HCT116 (cell line): ENCODE measurements around the gene HPCAL1. TPM values are rescaled to one million over a fixed set of nuclear protein-coding genes. Genes with fewer than 3 reads are reported as not detected.

Experiments used
- ATAC-seq: fragments of 200-7000 bp; cut with Tn5 transposase; 2 replicates; pipeline ENCODE4 v1.9.1; 2020; ENCODE audit warnings: mild to moderate bottlenecking, moderate library complexity
- BruUV-seq: library from RNA; stranded (reverse); fragments of 400-500 nt; replicated peaks from 2 replicates; lab custom pipeline; 2021; lab: Mats Ljungman, UMichigan
- CTCF ChIA-PET: fragments of 300-600 bp; sonication (Branson Sonifier 250); formaldehyde crosslinking; loops from one replicate; lab custom pipeline; 2021; ENCODE audit warnings: antibody characterized with exemption; lab: Charles Lee
- POLR2A ChIA-PET: fragments of 300-600, 350-600 bp; sonication (Branson Sonifier 250); formaldehyde crosslinking; loops from one replicate; lab custom pipeline; 2021; ENCODE audit warnings: antibody characterized with exemption; lab: Charles Lee
- RAD21 ChIA-PET, 2 experiments: fragments of 300-600 bp; sonication (Branson Sonifier 250); formaldehyde crosslinking; loops; one replicate each; lab custom pipeline; 2023; ENCODE audit warnings: low total read pairs in 2 of 2; ENCODE audit not compliant: uncharacterized antibody in 2 of 2, unreplicated experiment in 2 of 2, low non-redundant PET in 1 of 2; lab: Charles Lee
- DNase-seq: peaks from one replicate; pipeline ENCODE4 v3.0.0-alpha.2; 2010; ENCODE audit warnings: low read depth, low spot score
- H2AFZ ChIP-seq: fragments of 200-600 bp; shearing (Covaris generic), sonication (generic); 2 replicates; pipeline ENCODE4 v1.6.1; 2017; ENCODE audit warnings: low read depth, mixed run types, mixed read lengths, antibody characterized with exemption, low read length; ENCODE audit not compliant: poor library complexity, severe bottlenecking
- H3K27ac ChIP-seq: 2 replicates; pipeline ENCODE4 v1.5.1; 2012; ENCODE audit warnings: low read depth, low read length
- H3K27me3 ChIP-seq: fragments of 200-600 bp; sonication (generic); 2 replicates; pipeline ENCODE4 v1.6.1; 2016; ENCODE audit warnings: mixed run types, low read length, mixed read lengths; ENCODE audit not compliant: insufficient read depth
- H3K36me3 ChIP-seq, 2 experiments: fragments of 200-500 bp in 1 of 2; fragments of 200-600 bp in 1 of 2; sonication (Bioruptor generic) in 1 of 2; sonication (generic) in 1 of 2; 2 replicates each; pipeline versions ENCODE4 v1.5.1 to v1.6.1; 2014 to 2016; ENCODE audit warnings: low read length in 2 of 2, inconsistent platforms in 1 of 2, mixed read lengths in 1 of 2, mixed run types in 1 of 2; ENCODE audit not compliant: insufficient read depth in 2 of 2, control insufficient read depth in 1 of 2
- H3K4me1 ChIP-seq, 2 experiments: fragments of 200-600 bp in 1 of 2; sonication (generic) in 1 of 2; 2 replicates each; pipeline versions ENCODE4 v1.5.1 to v1.6.1; 2012 to 2017; ENCODE audit warnings: low read length in 2 of 2, inconsistent platforms in 1 of 2, mild to moderate bottlenecking in 1 of 2, mixed read lengths in 1 of 2, mixed run types in 1 of 2, moderate library complexity in 1 of 2; ENCODE audit not compliant: insufficient read depth in 2 of 2, control insufficient read depth in 1 of 2
- H3K4me2 ChIP-seq: fragments of 200-600 bp; sonication (generic); 2 replicates; pipeline ENCODE4 v1.6.1; 2017; ENCODE audit warnings: mixed run types, low read length, mixed read lengths
- H3K4me3 ChIP-seq, 2 experiments: fragments of 200-600 bp in 1 of 2; sonication (generic) in 1 of 2; replicated peaks in 1 of 2; 2 replicates each; pipeline ENCODE4 v1.5.1; 2011 to 2016; ENCODE audit warnings: low read length in 2 of 2, control low read depth in 1 of 2, low read depth in 1 of 2, mild to moderate bottlenecking in 1 of 2, mixed read lengths in 1 of 2, mixed run types in 1 of 2
- H3K79me2 ChIP-seq: fragments of 200-600 bp; sonication (generic); 2 replicates; pipeline ENCODE4 v1.6.1; 2017; ENCODE audit warnings: mild to moderate bottlenecking, mixed run types, low read length, moderate library complexity, mixed read lengths; ENCODE audit not compliant: insufficient read depth
- H3K9ac ChIP-seq: fragments of 200-600 bp; sonication (generic); 2 replicates; pipeline ENCODE4 v1.6.1; 2016; ENCODE audit warnings: low read length, mixed read lengths
- H3K9me2 ChIP-seq: fragments of 200-600 bp; sonication (generic), shearing (Covaris generic); 2 replicates; pipeline ENCODE4 v1.6.1; 2017; ENCODE audit warnings: mixed run types, mild to moderate bottlenecking, moderate library complexity; ENCODE audit not compliant: insufficient read depth
- H3K9me3 ChIP-seq, 2 experiments: fragments of 200-500 bp in 1 of 2; fragments of 200-600 bp in 1 of 2; sonication (Bioruptor generic) in 1 of 2; sonication (generic) in 1 of 2; 2 replicates each; pipeline ENCODE4 v1.6.1; 2014 to 2017; ENCODE audit warnings: low read length in 2 of 2, mixed read lengths in 2 of 2, inconsistent platforms in 1 of 2, low read depth in 1 of 2, mild to moderate bottlenecking in 1 of 2, mixed run types in 1 of 2, moderate library complexity in 1 of 2; ENCODE audit not compliant: control insufficient read depth in 1 of 2, insufficient read depth in 1 of 2
- H4K20me1 ChIP-seq: fragments of 200-600 bp; sonication (generic), shearing (Covaris generic); 2 replicates; pipeline ENCODE4 v1.6.1; 2017; ENCODE audit warnings: mixed run types, mild to moderate bottlenecking, moderate library complexity; ENCODE audit not compliant: insufficient read depth
- FOSL1 ChIP-seq: IDR thresholded peaks from 2 replicates; pipeline ENCODE4 v1.6.1; 2012; ENCODE audit warnings: low read depth
- JUND ChIP-seq: IDR thresholded peaks from 2 replicates; pipeline ENCODE4 v1.6.1; 2012
- POLR2A ChIP-seq: IDR thresholded peaks from 2 replicates; pipeline ENCODE4 v1.7.0; 2011; ENCODE audit warnings: borderline replicate concordance; ENCODE audit not compliant: insufficient read depth, insufficient read length; ENCODE audit errors: extremely low read depth
- intact Hi-C: fragments of 100-400 bp; cut with micrococcal nuclease; formaldehyde crosslinking; loops from 2 replicates; pipeline ENCODE4 v1.10.0; 2022
- total RNA-seq: library from RNA; stranded (reverse); gene quantifications from one replicate; pipeline ENCODE4 v1.2.1, GENCODE V29; 2021; ENCODE audit not compliant: unreplicated experiment

The HPCAL1 gene
- total RNA-seq, 1 experiment from 2014 or later, result 111 TPM

DNA sequence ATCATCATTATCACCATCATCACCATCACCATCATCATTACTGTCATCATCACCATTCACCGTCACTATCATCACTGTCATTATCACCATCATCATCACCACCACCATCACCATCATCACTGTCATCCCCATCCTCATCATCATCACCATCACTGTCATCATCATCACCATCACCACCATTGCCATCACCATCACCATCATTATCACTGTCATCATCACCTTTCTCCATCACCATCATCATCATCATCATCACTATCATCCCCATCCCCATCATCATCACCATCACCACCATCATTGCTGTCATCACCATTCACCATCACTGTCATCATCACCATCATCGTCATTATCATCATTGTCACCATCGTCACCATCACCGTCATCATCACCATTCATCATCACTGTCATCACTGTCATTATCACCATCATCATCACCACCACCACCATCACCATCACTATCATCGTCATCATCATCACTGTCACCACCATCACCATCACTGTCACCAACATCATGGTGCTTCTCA lies 9.8 kb downstream of the HPCAL1 start:
- intact Hi-C loops, result no loop called here
- no peak overlapping the region for H3K9ac ChIP-seq
- CTCF ChIA-PET, result no interaction called here
- no peak overlapping the region for H2AFZ ChIP-seq
- peaks cover 98% of the 10 kb centered on the region for H3K79me2 ChIP-seq
- peaks cover 0 to 15% of the 10 kb centered on the region in 2 experiments; a peak in 1 of 4 replicates for H3K36me3 ChIP-seq
- no peaks in the 10 kb centered on the region for H3K4me1 ChIP-seq
- H3K9me2 ChIP-seq, result no peaks in the 10 kb centered on the region
- no peak for ATAC-seq
- DNase-seq, result no peak
- H3K27me3 ChIP-seq, result no peaks in the 10 kb centered on the region
- no peaks in the 10 kb centered on the region for H3K9me3 ChIP-seq
- peaks cover 6% of the 10 kb centered on the region; the same call in 1 of the 2 replicates for H4K20me1 ChIP-seq
- RAD21 ChIA-PET, result no interaction called here
- no peak overlapping the region for H3K27ac ChIP-seq
- no TSS peak for BruUV-seq
- TF ChIP-seq JUND (no peak), POLR2A (no peak)
- no peak overlapping the region for H3K4me3 ChIP-seq
- H3K4me2 ChIP-seq, result no peak overlapping the region
- POLR2A ChIA-PET, result no interaction called here

DNA sequence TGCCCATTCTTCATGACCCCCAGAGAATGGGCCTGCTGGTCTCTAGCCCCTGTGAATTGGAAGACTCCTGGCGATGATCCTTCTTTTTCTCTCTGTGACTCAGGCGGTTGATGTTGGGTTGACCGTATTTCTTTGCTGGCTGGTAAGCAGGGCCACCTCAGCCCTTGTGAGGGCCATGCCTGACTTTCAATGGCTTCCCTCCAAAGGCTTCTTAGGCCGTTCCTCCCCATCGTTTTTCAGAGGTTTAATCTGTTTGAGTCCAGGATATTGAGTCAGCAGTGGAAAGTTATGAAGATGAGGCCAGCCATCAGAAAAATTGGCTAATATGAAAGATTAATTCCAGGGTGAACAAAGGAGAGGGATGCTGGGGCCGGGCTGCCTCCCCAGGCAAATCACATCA lies 13.6 kb downstream of the HPCAL1 start:
- Histone ChIP-seq H3K27ac (no peak overlapping the region), H4K20me1 (no peaks in the 10 kb centered on the region), H2AFZ (no peak overlapping the region), H3K79me2 (peaks cover 95% of the 10 kb centered on the region), H3K9me3 (no peaks in the 10 kb centered on the region), H3K36me3 (peaks cover 0 to 15% of the 10 kb centered on the region in 2 experiments; a peak in 1 of 4 replicates), H3K4me2 (no peak overlapping the region), H3K27me3 (no peaks in the 10 kb centered on the region)
- CTCF ChIA-PET, result no interaction called here
- no peak for DNase-seq
- POLR2A ChIA-PET, result no interaction called here
- BruUV-seq, result no TSS peak
- RAD21 ChIA-PET, result no interaction called here
- intact Hi-C loops, result no loop called here
- no peak for TF ChIP-seq FOSL1
- TF ChIP-seq, all 23 proteins: peak for 0
- Histone ChIP-seq H3K4me1 (no peaks in the 10 kb centered on the region), H3K9me2 (no peaks in the 10 kb centered on the region), H3K9ac (no peak overlapping the region), H3K4me3 (no peak overlapping the region)
- ATAC-seq, result no peak
